GM18907 (cell line): Measurements from ENCODE around the gene MAP1LC3A.
"Not testable (repeated sequence)": the region's sequence is repeated elsewhere in the genome, so short reads cannot be mapped to it uniquely, and the experiment has no call there.

Experiments
- ATAC-seq: cut with Tn5 transposase; IDR thresholded peaks from one replicate; pipeline ENCODE4 v1.9.1; 2021; ENCODE audit warnings: mild to moderate bottlenecking, moderate library complexity; ENCODE audit not compliant: unreplicated experiment

Gene MAP1LC3A

GRCh38 chr20:34558320-34559218 lies at the start of gene MAP1LC3A:
Gene MAP1LC3A, plus strand, starts transcription at chr20:34558718. Its CDS starts 151 bp downstream, at chr20:34558869.
- peak; percentile 59 for ATAC-seq

DNA sequence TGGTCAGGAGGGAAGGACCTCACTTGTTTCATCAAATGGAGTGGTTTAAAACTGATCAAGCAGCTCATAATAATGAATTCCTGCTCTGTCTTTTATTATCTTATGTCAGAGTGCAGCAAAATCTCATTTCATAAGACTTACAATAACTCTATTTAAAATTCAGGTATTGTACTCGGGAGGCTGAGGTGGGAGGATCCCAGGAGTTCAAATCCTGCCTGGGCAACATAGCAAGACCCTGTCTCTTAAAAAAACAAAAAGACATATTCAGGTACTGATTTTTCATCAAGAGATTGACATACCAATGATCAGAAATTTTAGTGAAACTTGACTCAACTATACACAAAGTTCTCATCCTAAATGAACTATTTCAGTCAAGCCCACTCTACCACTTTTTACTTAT lies 47.9 kb upstream of the MAP1LC3A start:
- ATAC-seq, result no peak

GRCh38 chr20:34511891-34512265 lies 46.6 kb upstream of the MAP1LC3A start:
- no peak for ATAC-seq

GRCh38 chr20:34512266-34512954 lies 46.1 kb upstream of the MAP1LC3A start:
- no peak for ATAC-seq

GRCh38 chr20:34512955-34513419 lies 45.5 kb upstream of the MAP1LC3A start:
- no peak for ATAC-seq

- not testable (repeated sequence) for ATAC-seq
These were observed 44.5 kb upstream of the MAP1LC3A start for GRCh38 chr20:34514034-34514433.

DNA sequence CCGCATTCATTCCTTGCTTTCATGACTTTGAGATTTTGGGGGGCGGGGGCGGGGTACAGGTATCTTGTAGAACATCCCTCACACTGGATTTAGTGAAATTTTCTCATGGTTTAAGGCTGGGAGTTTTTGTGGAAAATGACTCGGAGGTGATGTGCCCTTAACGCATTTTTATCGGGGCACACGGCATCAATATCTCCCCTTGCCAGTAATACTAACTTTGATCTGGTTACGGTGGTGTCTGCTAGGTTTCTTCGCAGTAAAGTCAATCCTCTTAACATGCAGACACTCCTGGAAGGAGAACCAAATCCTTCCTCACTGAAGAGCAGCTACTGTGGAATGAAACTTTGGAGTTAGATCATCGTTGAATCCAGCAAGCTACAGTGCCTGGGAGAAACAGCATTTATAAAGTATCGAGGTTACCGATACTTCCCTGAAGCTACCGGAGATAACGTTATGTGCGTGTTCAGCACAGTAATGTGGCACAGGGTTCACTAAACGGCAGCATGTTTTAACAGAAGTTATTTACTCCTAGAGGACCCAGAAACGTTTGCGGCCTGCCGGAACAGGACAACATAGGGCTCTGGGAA lies 43.5 kb upstream of the MAP1LC3A start:
- peak; percentile 12 for ATAC-seq

- ATAC-seq, result peak; percentile 56
These were observed 42.9 kb upstream of the MAP1LC3A start for GRCh38 chr20:34515484-34516246.

DNA sequence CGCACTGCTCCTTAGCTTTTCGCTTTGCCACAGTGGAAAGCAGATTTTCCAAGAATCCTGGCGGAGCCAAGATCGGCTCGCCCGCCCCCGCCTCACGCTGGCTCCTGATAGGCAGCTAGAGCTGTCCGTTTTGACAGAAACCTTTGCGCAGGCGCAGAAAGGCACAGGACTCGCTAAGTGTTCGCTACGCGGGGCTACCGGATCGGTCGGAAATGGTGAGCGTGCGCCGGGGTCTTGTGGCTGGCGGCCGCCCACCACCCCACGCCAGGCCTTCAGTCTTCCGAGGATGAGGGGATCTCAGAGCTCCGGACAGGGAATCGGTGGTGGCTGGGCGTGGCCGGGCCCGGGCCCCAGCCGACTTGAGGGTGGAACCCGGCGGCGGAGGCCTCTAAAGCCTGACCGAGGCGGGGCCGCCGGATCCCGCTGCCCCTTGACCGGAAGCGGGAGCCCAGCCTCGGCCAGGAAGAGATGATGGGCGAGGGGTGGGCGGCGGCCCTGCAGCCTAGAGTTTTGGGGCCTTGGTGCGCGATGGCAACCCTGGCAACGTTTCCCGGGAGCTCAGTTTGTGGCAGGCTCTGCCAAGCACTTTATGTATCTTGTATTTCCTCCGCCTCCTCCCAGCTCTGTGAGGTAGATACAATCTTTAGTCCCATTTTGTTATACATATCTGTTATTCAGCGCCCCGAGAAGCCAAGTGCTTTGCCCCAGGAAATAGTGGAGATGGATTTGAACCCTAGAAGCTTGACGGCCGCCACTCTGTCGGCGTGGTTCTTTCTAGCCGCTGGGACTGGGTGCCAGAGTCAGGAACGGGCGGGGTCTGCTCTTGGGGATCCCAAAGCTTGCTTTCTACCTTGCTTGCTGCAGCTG lies 42.0 kb upstream of the MAP1LC3A start, which contains the start of gene DYNLRB1:
Gene DYNLRB1, plus strand, starts transcription at position 176 of the 867 bp plus-strand sequence. Its CDS starts 37 bp downstream, at position 213.
- peak; percentile 75 for ATAC-seq

DNA sequence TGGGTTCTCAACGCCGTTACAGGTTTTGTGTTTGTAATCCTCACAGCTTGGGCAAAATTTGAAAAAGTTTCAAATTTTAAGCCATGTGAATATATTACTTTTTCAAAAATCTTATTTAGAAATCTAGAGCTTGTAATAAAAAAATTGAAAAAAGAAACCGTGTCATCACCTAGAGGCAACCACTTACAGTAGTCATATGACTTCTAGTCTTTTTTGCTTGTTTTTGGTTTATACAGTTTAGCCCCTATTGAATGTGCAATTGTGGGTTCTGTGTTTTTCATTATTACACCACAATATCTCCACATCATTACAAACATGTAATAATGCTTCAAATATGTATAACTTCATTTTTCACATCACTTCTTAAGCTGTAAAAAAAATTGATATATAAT lies 41.4 kb upstream of the MAP1LC3A start:
- no peak for ATAC-seq

DNA sequence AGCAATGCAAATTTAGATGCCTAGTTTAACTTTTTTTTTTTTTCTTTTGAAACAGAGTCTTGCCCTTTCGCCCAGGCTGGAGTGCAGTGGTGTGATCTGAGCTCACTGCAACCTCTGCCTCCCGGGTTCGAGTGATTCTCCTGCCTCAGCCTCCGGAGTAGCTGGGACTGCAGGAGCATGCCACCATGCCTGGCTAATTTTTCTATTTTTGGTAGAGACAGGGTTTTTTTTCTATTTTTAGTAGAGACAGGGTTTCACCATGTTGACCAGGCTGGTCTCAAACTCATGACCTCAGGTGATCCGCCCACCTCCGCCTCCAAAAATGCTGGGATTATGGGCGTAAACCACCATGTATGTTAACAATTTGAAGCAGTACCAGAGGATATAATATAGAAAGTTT lies 39.7 kb upstream of the MAP1LC3A start:
- ATAC-seq, result not testable (repeated sequence)

DNA sequence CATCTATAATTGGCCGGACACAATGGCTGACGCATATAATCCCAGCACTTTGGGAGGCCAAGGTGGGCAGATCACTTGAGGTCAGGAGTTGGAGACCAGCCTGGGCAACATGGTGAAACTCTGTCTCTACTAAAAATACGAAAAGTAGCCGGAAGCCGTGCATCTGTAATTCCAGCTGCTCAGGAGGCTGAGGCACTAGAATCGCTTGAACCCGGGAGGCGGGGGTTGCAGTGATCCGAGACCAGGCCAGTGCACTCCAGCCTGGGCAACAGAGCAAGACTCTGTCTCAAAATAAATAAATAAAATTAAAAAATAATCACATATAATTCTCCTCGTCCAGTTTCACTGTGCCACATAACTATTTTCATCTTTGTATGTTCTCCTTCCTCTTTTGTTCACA lies 38.7 kb upstream of the MAP1LC3A start:
- ATAC-seq, result not testable (repeated sequence)

DNA sequence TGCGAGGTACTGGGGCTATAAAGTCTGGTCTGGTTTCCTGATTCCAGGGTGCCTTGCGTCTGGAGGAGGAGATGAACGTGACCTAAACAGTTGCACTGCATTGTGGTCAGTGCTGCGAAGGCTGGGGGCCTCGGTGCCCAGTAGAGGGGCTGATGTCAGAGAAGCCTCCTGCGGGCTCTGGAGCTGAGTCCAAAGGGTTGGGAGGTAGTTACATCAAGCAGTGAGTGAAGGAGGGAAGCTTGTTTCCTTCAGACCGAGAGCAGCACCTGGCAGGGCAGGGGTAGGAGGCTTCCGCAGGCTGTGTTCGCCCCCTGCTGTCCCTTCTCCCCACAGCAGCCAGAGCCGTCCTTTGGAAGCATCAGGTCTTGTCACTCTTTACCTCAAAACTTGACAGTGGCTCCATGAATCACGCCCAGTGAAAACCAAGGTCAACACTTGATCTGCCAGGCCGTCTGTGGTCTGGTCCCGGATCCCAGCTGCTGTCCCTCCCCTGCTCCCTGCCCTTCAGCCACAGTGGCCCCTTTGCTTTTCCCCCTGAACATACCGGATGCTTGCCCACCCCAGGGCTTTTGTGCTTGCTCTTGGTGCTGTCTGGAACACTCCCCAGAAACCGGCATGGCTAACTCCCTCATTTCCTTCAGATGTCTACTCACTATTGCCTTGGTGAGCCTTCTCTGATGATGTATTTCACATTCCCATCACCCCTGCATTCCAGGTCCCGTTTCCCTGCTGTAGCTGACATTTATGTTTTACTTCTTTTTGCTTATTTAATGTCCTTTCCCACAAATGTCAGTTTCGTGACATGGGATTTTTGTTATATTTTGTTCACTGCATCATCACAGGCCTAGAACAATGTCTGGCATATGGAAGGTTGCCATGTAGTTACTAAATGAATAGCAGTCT lies 35.3 kb upstream of the MAP1LC3A start:
- ATAC-seq, result no peak

- ATAC-seq, result no peak
These were observed 34.1 kb upstream of the MAP1LC3A start for GRCh38 chr20:34524426-34524825.

DNA sequence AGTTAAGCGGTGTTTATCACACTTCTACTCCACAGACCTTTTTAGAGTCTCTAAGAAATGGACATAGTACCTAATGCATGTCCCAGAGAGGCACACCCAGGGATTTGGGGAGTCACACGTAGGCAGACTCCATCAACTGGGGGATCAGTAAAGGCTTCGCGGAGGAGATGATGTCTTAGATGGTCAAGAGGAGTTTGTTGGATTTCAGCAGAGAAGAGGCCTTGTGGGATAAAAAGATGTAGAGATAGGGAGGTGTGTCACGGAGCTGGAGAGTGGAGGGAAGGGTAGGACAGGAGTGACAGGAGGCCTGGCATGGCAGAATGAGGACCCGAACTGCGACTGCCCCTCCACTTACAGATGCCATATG lies 33.2 kb upstream of the MAP1LC3A start:
- ATAC-seq, result no peak

DNA sequence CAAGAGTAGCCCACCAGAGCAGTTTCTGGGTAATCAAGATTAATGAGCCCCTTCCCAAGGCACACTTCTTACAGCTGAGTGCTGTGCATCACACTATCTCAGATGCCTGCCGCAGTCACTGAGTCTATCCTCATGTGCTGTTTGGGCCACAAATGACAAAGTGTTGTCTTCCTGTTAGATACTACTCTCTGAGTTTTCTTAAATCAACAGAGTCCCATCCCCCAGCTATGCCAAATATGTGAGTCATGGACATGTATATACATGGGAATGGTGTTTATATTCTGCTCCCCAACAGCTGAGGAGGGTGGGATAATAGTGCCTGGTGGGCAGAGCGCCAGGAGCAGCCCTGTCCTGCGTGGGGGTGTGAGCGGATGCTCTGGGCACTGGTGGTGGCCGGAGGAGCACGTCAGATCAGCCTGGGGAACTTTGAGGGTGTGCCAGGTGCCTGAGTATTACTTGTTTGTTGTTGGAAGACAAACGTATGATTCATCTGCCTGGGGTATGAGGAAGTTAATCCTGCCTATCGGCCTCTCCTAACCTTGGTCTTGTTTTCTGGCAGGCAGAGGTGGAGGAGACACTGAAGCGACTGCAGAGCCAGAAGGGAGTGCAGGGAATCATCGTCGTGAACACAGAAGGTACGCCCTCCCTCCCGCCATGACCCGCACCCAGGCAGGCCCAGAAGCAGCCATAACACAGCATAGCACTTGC lies 32.7 kb upstream of the MAP1LC3A start:
- ATAC-seq, result no peak

- no peak for ATAC-seq
These were observed 32.1 kb upstream of the MAP1LC3A start for GRCh38 chr20:34526466-34526865.

DNA sequence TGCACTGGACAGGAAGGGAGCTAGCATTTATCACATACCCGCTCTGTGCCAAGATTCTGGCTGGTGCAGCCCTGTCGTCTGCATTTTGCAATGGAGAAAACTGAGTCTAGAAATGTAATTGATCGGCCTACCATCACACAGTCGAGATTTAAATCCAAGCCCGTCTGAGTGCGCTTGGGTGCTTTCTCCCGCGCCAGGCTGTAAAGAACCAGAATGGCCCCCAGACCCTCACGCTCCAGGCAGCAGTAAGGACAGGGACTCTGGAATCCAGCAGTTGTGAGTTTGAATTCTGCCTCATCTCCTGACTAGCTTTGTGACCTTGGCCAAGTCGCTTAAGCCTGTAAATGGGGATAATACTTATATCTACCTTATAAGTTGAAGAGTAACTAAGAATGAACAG lies 31.5 kb upstream of the MAP1LC3A start:
- no peak for ATAC-seq
